Measurements from ENCODE around the gene TUBB4B. TPM values are rescaled to one million over a fixed set of nuclear protein-coding genes. Genes with fewer than 3 reads are reported as not detected.

The TUBB4B gene
- total and polyA plus RNA-seq, 2 of the 4 experiments (the other 2 are of a cell fraction), result 237 to 529 TPM

DNA sequence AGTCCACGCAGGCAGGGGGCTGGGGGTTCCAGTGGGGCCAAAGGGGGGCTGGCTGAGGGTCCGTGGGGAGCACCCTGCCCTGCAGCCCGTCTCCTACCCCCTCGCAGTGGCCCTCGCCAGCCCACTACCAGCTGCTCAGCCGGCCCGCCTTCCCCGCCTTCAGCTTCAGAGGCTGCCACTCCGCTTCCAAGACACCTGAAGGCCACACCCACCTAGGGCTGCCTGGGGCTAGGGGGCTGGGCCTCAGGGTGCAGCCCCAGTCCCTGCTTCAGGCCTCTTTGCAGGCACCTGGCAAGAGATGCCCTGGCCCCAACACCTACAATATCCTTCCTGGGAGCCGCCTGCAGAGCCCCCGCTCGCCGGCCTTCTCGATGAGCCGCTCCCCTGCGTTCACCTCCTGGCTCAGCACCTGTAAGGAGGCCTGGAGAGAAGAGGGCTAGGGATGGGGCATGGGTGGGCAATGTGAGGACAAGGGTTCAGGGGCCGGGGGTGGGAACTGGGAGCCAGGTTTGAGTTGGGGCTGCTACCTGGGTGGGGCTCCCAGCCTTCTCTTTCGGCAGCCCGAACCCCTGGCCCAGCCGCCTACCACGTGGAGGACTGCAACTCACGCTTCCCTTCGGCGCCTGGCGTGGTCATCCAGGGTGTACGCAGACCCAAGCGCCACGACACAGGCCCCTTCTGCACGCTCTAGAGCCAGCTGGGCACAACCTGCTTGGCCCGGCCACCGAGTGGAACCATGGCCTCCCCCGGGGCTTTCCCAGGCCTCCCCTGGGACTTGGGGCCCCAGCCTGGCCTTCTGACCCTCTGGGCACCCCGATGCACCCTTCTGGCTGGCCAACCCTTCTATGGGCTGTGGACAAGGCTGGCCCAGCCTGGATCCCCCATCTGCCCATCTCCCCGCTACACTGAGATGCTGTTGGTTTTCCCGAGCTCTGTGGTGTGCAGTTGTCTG, 11.7 kb downstream of the TUBB4B start:
- POLR2A ChIA-PET (ENCODE audit: unreplicated experiment), result no interaction called here
- H2AK9ac ChIP-seq (replicated peaks; ENCODE audit: low read depth, low read length, poor library complexity), result no peak overlapping the region
- no peaks in the 10 kb centered on the region for H3K9me1 ChIP-seq (ENCODE audit: insufficient read depth, low read length)
- H2AFZ ChIP-seq (replicated peaks; ENCODE audit: low read length, poor library complexity), result peak overlapping the region; percentile 21
- no peaks in the 10 kb centered on the region for H3K27me3 ChIP-seq (ENCODE audit: control insufficient read depth, insufficient read depth, low read length)
- H3K4me3 ChIP-seq (ENCODE audit: insufficient read depth, low read depth, low read length), result no peak overlapping the region
- H2AK5ac ChIP-seq (ENCODE audit: low read depth, low read length), result no peak overlapping the region
- TF ChIP-seq, protein P1, sequence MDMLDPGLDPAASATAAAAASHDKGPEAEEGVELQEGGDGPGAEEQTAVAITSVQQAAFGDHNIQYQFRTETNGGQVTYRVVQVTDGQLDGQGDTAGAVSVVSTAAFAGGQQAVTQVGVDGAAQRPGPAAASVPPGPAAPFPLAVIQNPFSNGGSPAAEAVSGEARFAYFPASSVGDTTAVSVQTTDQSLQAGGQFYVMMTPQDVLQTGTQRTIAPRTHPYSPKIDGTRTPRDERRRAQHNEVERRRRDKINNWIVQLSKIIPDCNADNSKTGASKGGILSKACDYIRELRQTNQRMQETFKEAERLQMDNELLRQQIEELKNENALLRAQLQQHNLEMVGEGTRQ (IDR thresholded peaks at IDR 0.05; ENCODE audit: low read depth, low read length), result no peak
- TF ChIP-seq MAZ (IDR thresholded peaks at IDR 0.05; ENCODE audit: borderline replicate concordance, low read depth, low read length), result no peak
- no peak for TF ChIP-seq SMC3 (IDR thresholded peaks at IDR 0.05; ENCODE audit: low read depth, low read length)
- no peak for TF ChIP-seq NFE2L2 (IDR thresholded peaks at IDR 0.05; ENCODE audit: low read depth, low read length)
- no peak for TF ChIP-seq BHLHE40 (IDR thresholded peaks at IDR 0.05; ENCODE audit: low read depth, low read length)
- no peak for TF ChIP-seq RFX5 (IDR thresholded peaks at IDR 0.05; ENCODE audit: low read depth, low read length)
- TF ChIP-seq CHD1 (IDR thresholded peaks at IDR 0.05; ENCODE audit: low read depth, low read length), result no peak
- TF ChIP-seq RCOR1 (IDR thresholded peaks at IDR 0.05; ENCODE audit: insufficient replicate concordance, low read length), result no peak
- TF ChIP-seq MAFK (IDR thresholded peaks at IDR 0.05; ENCODE audit: low read depth, low read length), result no peak
- no peak for TF ChIP-seq POLR2A (IDR thresholded peaks at IDR 0.05; ENCODE audit: low read depth, low read length)
- TF ChIP-seq CEBPB (IDR thresholded peaks at IDR 0.05; ENCODE audit: low read depth, low read length), result no peak
- TF ChIP-seq RAD21 (IDR thresholded peaks at IDR 0.05; ENCODE audit: low read length), result no peak
- no peak for TF ChIP-seq FOS (IDR thresholded peaks at IDR 0.05; ENCODE audit: low read depth, low read length)
- TF ChIP-seq, protein P2, sequence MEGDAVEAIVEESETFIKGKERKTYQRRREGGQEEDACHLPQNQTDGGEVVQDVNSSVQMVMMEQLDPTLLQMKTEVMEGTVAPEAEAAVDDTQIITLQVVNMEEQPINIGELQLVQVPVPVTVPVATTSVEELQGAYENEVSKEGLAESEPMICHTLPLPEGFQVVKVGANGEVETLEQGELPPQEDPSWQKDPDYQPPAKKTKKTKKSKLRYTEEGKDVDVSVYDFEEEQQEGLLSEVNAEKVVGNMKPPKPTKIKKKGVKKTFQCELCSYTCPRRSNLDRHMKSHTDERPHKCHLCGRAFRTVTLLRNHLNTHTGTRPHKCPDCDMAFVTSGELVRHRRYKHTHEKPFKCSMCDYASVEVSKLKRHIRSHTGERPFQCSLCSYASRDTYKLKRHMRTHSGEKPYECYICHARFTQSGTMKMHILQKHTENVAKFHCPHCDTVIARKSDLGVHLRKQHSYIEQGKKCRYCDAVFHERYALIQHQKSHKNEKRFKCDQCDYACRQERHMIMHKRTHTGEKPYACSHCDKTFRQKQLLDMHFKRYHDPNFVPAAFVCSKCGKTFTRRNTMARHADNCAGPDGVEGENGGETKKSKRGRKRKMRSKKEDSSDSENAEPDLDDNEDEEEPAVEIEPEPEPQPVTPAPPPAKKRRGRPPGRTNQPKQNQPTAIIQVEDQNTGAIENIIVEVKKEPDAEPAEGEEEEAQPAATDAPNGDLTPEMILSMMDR (conservative IDR thresholded peaks at IDR 0.05; ENCODE audit: low read depth, low read length), result no peak
- TF ChIP-seq, protein P3, sequence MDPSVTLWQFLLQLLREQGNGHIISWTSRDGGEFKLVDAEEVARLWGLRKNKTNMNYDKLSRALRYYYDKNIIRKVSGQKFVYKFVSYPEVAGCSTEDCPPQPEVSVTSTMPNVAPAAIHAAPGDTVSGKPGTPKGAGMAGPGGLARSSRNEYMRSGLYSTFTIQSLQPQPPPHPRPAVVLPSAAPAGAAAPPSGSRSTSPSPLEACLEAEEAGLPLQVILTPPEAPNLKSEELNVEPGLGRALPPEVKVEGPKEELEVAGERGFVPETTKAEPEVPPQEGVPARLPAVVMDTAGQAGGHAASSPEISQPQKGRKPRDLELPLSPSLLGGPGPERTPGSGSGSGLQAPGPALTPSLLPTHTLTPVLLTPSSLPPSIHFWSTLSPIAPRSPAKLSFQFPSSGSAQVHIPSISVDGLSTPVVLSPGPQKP (IDR thresholded peaks at IDR 0.05; ENCODE audit: borderline replicate concordance, low read depth, low read length), result no peak
- CTCF ChIA-PET, result no interaction called here
- H4K91ac ChIP-seq (ENCODE audit: insufficient read depth, low read depth, low read length), result no peak overlapping the region
- no peak overlapping the region for H3K18ac ChIP-seq (ENCODE audit: low read depth, low read length)
- WGBS, 2 experiments (ENCODE audit: extremely low coverage in 2 of 2, insufficient read length in 1 of 2), result 89% methylated on average over 21 of the region's 35 CpGs; no CpG with 5 or more reads in 1 of the 2 experiments
- H2BK20ac ChIP-seq (ENCODE audit: low read depth, low read length), result no peak overlapping the region
- H3K14ac ChIP-seq (replicated peaks; ENCODE audit: low read depth, low read length), result no peak overlapping the region
- no peak overlapping the region for H4K5ac ChIP-seq (ENCODE audit: low read depth, low read length)
- H3K9ac ChIP-seq (ENCODE audit: low read depth, low read length), result no peak overlapping the region
- H4K20me1 ChIP-seq (ENCODE audit: insufficient read depth, low read length), result peaks cover 11% of the 10 kb centered on the region
- H2BK5ac ChIP-seq (ENCODE audit: low read depth, low read length, poor library complexity, severe bottlenecking), result no peak overlapping the region
- H3K4ac ChIP-seq (ENCODE audit: low read depth, low read length), result no peak overlapping the region
- H3K4me2 ChIP-seq (ENCODE audit: low read depth, low read length), result no peak overlapping the region
- no peak overlapping the region for H4K8ac ChIP-seq (ENCODE audit: low read depth in 2 of 2, low read length in 2 of 2)
- peaks cover 8% of the 10 kb centered on the region for H3K36me3 ChIP-seq (ENCODE audit: control insufficient read depth, insufficient read depth, low read length)
- dilution Hi-C loops (cut with HindIII; ENCODE audit: low sequenced_read_pairs, unreplicated experiment), result no loop called here
- H2BK120ac ChIP-seq (ENCODE audit: low read depth, low read length), result no peak overlapping the region
- H3K23ac ChIP-seq (ENCODE audit: low read depth, low read length), result no peak overlapping the region
- ATAC-seq (ENCODE audit: low read depth), result no peak
- no TSS peak for BruUV-seq (replicated peaks)
- no peak overlapping the region for H3K56ac ChIP-seq (ENCODE audit: extremely low read depth, insufficient read depth, low read length)
- DNase-seq, result no peak
- H3K79me1 ChIP-seq (ENCODE audit: low read depth in 1 of 2, low read length in 2 of 2), result peaks cover 8 to 24% of the 10 kb centered on the region in 2 experiments; a peak in 3 of 4 replicates
- intact Hi-C loops (cut with micrococcal nuclease), result no loop called here
- H3K9me3 ChIP-seq (ENCODE audit: control insufficient read depth, insufficient read depth, low read length), result no peaks in the 10 kb centered on the region
- in situ Hi-C loops (cut with MboI; ENCODE audit: low sequenced_read_pairs), result no loop called here
- no peak overlapping the region for H3K27ac ChIP-seq (ENCODE audit: insufficient read depth, low read length)
- H3K4me1 ChIP-seq (ENCODE audit: control insufficient read depth, insufficient read depth, low read length), result peaks cover 11% of the 10 kb centered on the region
- H2BK15ac ChIP-seq (ENCODE audit: low read depth, low read length), result no peak overlapping the region

Measured in IMR-90 (cell line).